Keratinocyte (primary cell): ENCODE data around the gene ARHGAP6.

ENCODE experiments used
- EZH2 ChIP-seq: IDR thresholded peaks from one replicate; pipeline ENCODE4 v1.6.1; 2012; ENCODE audit warnings: inconsistent platforms, mild to moderate bottlenecking, low read length, moderate library complexity
- TF ChIP-seq, protein P1 (sequence below), 3 experiments: IDR thresholded peaks in 1 of 3; conservative IDR thresholded peaks in 1 of 3; optimal IDR thresholded peaks in 1 of 3; 2 replicates in 2 of 3; 3 replicates in 1 of 3; pipeline versions ENCODE3 to v1.5.1; 2011; ENCODE audit warnings: low read length in 3 of 3, mild to moderate bottlenecking in 3 of 3, moderate library complexity in 2 of 3, control low read depth in 1 of 3, inconsistent platforms in 1 of 3; ENCODE audit not compliant: insufficient read depth in 2 of 3; ENCODE audit errors: extremely low read depth in 1 of 3

DNA sequence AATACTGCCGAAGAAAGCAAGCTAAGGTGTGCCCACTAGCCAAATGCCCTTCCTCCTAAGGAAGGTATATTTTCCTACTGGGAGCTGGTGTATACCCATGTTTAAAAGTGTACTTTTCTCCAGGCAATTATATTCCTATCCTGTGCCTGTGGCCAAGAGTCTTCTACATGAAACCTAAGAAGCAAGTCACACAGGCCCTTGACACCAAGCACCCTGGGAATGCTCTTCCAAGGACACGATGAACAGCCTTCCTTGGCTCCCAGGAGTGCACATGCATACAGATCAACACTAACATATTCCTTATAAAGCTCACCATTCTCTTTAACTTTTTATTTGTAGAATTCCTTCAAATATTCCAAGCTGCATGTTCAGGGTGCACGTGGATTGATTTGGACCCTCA, 17.3 kb upstream of the ARHGAP6 start:
- TF ChIP-seq, protein P1, sequence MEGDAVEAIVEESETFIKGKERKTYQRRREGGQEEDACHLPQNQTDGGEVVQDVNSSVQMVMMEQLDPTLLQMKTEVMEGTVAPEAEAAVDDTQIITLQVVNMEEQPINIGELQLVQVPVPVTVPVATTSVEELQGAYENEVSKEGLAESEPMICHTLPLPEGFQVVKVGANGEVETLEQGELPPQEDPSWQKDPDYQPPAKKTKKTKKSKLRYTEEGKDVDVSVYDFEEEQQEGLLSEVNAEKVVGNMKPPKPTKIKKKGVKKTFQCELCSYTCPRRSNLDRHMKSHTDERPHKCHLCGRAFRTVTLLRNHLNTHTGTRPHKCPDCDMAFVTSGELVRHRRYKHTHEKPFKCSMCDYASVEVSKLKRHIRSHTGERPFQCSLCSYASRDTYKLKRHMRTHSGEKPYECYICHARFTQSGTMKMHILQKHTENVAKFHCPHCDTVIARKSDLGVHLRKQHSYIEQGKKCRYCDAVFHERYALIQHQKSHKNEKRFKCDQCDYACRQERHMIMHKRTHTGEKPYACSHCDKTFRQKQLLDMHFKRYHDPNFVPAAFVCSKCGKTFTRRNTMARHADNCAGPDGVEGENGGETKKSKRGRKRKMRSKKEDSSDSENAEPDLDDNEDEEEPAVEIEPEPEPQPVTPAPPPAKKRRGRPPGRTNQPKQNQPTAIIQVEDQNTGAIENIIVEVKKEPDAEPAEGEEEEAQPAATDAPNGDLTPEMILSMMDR (optimal IDR thresholded peaks at IDR 0.05 in 1 of 3, IDR thresholded peaks at IDR 0.05 in 1 of 3, conservative IDR thresholded peaks at IDR 0.05 in 1 of 3; ENCODE audit: extremely low read depth in 1 of 3, insufficient read depth in 2 of 3, low read length in 3 of 3), result no peak
- no peak for TF ChIP-seq EZH2
